Dermis microvascular lymphatic vessel endothelial cell (primary cell): ENCODE measurements around the gene RTN4R. TPM values are rescaled to one million over a fixed set of nuclear protein-coding genes. Genes with fewer than 3 reads are reported as not detected.
"Not testable (repeated sequence)": the region's sequence is repeated elsewhere in the genome, so short reads cannot be mapped to it uniquely, and the experiment has no call there.

Experiments
- DNase-seq, 2 donors: peaks; one replicate each; pipeline versions ENCODE4 v3.0.0 to v3.0.0-alpha.2; 2010; ENCODE audit warnings: low read depth in 2 of 2
- total RNA-seq: library from RNA; depleted of rRNA; stranded (reverse); fragments of >200 nt; gene quantifications from 2 replicates; pipeline ENCODE4 v1.2.1, GENCODE V29; 2014

RTN4R gene
- total RNA-seq, 1 donor from 2014 or later, result 1.2 TPM

DNA sequence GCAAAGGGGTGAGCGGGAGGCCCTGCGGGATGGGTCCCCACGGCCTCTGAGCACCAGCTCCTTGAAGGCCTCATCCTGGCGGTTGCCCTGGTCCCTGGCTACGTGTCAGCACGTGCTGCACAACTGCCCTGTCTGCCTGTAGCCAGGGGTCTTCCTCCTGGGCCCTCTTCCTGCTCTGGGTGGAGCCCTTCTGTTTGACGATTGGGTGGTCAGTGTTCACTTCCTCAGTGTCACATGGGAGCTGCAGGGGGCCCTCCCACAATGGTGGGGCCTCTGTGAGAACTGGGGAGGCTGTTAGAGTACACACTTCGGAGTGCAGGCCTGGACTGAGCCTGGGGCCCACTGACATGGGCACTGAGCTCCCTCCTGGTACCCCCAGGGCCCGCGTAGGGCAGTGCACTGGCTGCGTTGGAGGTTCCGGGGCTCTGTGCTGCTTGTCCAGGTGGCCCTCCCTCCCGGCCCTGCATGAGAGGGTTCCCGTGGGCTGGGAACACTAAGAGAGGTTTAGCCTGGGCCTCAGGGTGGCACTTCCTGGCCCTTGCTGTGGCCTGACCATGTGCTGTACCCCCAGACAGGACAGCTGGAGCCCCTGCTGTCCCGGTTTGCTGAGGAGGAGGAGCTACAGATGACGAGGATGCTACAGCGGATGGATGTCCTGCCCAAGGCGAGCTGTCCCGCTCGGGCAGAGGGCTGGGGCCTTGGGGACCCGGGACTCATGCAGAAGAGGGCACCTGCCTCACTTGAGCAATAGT is 38.0 kb upstream of the RTN4R start:
- DNase-seq, result no peak

DNA sequence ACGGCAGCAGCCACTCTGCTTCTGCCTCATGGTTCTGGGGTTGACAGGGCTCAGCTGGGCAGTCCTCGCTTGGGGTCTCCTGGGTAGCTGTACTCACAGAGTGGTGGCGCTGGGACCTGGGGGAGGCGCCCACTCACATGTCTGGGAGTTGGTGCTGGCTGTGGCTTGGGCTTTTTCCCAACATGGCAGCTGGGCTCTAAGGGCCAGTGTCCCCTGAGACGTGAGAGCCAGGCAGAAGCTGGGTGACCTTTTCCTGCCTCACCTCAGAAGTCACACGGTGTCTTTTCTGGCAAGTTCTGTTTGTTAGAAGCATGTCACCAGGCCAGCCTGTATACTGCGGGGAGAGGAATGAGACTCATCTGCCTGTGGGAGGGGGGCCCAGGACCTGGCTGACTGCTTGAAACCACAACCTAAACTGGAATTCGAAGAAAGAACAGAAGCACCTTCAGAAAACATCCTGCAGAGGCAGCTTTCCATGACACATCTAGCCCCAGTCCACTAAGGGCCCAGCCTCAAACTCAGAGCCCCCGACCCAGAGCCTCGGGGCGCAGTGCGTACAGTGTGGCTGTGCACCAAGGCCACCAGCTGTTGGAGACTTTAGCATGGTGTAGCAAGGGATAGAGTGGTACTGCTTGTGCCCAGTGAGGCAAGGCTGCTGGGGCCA is 37.2 kb upstream of the RTN4R start:
- not testable (repeated sequence) for DNase-seq

DNA sequence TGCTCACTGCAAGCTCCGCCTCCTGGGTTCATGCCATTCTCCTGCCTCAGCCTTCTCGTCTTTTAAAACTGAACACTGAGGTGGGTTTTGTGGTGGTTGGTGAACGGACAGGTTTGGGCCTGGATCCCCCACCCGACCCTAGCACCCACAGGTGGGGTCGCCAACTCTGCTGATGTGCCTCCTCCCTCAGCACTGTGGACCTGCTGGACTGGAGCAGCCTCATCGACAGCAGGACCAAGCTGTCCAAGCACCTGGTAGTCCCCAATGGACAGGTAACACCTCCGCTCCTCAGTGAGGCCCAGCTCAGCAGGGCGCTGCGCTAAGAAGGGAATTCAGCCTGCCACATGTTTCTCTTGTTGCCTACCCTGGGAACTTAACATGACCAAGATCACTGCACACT is 36.5 kb upstream of the RTN4R start:
- no peak for DNase-seq

DNA sequence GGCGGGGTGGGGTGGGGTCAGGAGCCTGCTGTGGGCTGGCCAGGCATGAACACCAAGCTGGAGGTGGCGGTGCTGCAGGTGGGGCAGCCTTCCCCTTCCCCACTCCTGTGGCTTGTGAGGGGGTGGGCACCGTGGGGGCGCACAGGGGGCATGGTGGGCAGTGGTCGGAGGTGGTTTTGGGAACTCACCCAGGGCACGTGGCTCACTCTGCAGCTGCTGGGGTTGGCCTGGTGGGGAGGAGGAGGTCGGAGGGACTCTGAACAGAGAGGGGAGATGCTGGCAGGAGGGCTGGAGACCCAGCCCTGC is 35.1 kb upstream of the RTN4R start:
- DNase-seq, result not testable (repeated sequence)

DNA sequence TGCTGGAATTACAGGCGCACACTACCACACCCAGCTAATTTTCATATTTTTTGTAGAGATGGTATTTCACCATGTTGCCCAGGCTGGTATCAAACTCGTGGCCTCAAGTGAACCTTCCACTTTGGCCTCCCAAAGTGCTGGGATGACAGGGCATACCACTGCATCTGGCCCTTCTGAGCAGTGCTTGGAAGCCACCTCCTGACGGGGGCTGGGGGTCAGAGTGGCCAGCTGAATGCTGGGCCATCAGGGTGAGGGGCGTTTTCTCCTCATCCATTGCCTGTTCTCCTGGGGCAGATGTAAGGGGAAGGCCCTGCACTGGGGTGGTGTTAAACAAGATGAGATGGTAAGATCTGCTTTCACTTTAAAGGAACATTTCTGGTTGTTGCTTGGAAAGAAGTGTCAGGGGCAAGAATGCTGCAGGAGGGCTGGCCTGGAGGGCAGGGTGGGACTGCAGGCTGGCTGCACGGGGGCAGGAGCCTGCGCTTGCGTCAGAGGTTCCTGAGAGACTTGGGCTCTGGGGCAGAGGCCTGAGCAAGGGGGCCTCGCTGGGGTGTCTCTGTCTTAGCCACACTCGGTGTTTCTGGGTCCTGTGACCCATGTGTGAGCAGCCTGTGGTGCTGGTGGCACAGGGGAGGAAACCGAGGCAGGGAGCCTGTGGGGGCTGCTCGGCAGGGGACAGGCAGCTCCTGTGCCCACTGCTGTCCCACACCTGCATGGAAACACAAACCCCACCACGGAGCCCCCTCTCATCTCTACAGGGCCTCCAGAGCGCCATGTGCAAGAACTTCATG is 34.5 kb upstream of the RTN4R start:
- no peak for DNase-seq

DNA sequence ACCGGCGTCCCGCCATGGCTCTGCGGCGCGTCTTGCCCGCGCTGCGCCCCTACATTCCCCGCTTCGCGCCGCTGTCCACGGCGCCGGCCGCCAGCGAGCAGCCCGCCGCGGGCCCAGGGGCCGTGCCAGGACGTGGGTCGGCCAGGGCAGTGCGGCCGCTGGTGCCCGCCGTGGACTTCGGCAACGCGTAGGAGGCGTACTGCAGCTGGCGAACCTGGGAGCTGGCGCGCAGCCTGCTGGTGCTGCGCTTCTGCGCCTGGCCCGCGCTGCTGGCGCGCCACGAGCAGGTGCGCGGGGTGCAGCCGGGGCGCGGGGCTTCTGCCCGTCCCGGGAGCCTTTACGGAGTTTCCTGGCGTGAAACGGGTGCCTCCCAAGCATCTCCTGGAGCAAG is 31.6 kb upstream of the RTN4R start:
- DNase-seq, result peak in 1 of 2 donors; percentile 58

DNA sequence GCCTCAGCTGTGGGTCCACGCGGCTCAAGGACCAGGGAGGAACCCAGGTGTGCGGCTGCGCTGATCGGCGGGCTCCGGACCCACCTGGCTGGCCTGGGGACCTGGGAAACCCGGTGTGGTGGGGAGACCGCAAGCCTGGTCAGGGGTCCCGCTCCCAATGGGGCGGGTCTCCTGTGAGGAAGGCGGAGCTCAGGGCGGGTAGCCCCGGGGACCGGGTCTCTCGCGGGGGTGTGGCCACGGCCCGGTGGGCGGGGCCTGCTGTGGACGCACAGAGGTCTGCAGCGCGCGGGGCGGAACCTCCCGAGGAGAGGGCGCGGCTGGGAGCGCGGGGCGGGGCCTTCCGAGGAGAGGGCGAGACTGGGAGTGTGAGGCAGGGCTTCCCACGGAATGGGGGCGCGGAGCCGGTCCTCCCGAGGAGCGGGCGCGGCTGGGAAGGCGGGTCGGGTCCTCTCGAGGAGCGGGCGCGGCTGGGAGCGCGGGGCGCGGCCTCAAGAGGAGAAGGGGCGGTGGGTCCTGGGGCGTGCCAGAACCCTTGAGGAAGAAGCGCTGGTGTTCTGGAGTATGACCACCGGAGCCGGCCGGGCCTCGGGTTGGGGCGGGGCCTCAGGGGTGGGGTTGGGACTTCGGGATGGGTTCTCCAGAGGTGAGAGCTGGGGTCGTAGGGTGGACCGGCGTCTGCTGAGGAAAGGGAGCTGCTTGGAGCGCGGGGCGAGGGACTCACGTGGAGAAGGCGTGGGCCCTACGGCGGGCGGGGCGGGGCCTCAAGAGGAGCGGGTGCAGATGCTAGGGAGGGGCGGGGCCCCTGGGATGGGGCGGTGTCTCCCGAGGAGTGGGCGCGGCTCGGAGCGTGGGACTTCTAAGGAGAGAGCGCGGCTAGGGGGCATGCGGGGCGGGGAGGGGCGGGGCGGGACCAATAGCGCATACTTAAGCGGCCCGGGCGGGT is 31.0 kb upstream of the RTN4R start:
- peak in 1 of 2 donors; percentile 74 for DNase-seq

DNA sequence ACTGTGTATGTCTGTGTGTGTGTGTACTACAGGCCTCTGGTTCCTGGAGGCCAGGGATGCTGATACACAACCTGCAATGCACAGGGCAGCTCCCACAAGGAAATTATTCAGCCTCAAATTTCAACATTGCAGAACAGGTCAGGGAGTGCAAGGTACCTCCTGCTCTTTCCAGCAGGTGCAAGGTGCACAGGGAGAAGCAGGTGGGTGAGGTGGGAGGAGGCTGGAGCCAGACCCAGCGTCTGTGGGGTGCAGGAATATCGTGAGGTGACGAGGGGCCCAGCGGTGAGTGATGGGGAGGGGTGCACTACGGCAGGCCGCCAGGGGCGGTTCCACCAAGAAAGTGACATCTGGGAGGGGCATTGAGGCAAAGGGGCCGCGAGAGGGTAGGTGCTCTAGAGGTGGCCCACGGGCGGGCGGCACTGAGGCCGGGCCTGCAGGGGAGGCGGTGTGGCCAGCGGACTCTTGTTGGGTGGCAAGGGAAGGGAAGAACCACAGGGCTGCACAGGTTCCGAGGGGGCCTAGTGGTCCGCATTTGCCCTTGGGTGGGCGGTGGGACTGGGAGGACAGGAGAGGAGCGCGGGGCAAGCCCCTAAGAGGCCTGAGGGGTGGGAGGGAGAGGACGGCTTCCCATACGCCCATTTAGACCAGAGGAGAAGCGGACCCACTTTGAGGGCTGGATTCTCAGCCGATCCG is 30.1 kb upstream of the RTN4R start:
- DNase-seq, result no peak

DNA sequence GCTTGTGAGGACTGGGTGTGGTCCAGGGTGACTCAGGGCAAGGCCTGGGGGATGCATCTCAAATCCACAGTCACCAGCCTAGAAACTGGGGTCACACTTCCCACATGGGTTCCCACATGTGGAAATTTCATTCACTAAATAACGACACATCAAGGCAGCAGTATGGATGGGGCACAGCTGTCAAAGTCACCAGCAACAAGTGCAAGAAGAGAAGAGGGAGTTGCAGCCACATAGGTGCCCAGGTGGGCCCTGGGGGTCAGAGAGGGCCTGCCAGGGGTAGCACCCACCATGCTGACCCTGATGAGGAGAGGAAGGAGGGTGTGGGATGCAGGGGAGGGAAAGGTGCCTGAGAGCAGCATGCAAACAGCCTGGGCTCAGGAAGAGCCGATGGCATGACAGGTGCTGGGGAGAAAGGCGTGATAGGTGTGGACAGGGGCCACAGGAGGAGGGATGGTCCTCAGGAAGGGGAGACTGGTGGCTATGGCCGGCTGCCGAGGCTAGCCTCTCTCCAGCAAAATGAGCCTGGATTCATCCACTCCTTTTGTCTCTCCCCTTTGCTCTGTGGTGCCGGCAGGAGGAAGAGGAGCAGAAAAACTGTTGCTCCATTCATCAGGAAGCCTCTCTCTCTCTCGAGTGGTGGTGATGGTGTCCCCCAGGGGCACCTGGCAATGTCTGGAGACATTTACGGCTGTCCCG is 29.4 kb upstream of the RTN4R start:
- no peak for DNase-seq

DNA sequence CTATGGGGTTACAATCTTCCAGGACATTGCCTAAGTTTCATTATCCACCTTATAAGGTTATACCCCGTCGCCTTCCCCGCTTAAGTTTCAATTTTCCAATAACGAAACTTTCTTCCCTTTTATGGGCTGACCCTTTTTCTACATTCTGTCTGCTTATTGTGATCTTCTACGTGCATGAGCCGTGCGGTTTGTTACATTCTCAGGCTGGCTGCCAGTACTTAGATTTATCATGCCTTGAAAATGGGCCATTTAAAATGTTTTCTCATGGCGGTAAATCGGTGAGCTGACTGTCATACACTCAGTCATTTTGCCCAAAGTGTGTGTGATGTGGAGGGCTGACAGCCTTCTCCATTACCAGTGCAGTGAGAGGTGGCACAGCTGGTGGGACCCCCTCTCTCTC is 28.5 kb upstream of the RTN4R start:
- DNase-seq, result no peak

DNA sequence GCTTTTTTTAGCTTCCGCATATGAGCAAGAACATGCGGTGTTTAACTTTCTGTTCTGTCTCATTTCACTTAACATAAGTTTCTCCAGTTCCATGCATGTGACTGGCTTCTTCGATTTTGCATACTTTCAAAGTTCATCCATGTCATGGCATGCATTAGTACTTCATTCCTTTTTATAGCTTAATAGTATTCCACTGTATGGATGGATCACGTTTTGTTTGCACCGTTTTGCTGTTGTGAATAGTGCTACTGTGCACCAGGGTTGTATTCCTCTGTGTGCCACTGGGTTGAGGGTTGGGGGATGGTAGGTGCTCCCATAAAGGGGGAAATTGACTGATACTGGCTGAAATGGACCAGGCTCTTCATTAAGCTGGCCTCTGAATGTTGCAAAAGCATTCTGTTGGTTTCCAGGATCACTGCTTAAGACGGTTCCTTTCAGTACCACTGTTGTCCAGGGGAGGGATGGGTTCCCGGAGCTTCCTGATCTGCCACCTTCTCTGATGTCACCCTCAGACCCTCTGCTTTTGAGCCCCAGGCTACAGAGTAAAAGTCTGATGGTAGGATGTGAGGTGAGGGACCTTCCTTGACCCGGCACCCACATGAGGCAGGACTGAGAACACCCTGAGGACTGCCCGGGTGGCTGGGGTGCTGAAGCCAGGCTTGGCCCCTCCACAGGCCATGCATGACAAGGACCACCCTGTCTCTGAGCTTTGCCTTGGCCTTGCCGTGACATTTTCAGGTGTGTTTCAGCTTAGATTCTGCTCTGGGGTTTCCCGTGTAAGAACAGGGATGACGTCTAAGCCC is 27.3 kb upstream of the RTN4R start:
- DNase-seq, result no peak

DNA sequence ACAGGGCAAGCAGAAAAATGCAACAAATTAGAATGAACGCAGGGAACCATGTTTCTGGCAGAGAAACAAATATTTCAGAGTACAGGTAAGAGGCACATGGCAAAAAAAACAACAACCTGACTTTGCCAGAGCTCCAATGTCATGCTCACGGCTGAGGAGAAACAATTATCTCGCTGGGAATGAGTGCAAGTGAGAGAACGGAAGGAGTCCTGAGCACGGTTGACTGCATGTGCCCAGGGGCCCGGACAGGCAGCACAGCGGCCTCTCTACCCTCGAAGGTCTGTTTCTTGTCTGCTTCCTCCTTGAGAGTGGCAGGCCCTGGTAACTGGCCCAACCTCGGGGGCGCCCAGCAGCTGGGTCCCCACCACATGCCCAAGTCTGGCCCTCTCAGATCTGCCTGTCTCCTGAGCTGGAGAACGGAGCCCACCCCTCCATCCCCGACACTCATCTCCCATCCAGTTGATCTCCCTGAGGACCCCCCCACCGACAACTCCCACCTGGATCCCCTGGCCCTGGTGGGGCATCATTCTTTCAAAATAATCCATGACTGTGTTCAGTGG is 24.6 kb upstream of the RTN4R start:
- DNase-seq, result no peak

DNA sequence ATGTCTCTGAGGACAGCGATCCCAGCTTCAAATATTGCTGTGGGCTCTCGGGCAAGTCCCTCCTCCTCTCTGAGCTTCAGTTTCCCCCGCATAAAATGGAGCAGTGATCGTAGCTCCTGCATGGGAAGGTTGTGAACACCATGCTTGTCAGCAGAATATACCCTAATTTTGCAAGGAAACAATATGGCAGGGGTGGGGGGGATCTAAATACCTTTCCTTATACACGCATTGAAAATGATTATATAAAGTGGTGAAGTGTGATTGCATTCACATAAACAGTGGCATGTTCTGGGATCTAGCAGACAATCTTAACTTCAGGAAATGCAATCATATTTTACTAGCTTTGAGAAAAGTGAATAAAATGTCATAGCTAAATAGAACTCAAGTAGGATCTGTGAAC is 24.0 kb upstream of the RTN4R start:
- DNase-seq, result no peak

DNA sequence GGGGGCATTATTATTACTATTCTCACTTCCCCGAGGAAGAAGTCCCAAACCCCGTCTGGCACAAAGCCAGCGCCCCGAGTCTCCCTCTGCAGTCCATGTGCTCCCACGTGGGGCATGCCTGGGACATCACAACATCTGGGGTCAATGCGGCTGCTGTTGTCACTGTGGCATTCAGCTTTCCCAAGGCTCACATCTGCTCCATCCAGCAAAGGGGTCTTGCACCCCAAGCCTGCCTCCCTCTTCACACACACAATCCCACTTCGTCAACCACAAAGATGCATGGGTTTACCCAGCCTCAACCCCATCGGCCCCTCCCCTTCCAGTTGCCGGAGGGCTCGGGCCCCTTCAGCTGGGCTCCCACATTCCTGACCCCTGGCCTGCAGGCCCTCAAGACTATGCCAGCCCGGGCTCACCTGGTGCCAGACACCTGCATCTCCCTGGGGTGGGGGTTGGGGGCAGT is 23.5 kb upstream of the RTN4R start:
- no peak for DNase-seq

DNA sequence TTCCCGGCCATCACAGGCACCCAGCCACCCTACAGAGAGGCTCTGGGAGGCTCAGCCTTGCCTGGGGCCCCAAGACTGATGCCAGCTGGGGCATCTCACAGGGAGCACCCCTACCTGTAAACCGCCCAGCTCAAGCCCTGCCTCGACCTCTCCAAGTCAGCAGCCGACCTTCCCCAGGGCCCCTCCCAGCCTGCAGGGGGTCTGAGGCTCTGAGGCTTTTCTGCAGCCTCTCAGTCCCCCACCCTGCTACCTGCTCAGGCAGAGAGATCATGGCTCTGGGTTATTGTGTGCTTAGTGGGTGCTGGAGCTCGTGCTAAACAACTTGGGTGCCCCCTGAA is 23.1 kb upstream of the RTN4R start:
- DNase-seq, result no peak

DNA sequence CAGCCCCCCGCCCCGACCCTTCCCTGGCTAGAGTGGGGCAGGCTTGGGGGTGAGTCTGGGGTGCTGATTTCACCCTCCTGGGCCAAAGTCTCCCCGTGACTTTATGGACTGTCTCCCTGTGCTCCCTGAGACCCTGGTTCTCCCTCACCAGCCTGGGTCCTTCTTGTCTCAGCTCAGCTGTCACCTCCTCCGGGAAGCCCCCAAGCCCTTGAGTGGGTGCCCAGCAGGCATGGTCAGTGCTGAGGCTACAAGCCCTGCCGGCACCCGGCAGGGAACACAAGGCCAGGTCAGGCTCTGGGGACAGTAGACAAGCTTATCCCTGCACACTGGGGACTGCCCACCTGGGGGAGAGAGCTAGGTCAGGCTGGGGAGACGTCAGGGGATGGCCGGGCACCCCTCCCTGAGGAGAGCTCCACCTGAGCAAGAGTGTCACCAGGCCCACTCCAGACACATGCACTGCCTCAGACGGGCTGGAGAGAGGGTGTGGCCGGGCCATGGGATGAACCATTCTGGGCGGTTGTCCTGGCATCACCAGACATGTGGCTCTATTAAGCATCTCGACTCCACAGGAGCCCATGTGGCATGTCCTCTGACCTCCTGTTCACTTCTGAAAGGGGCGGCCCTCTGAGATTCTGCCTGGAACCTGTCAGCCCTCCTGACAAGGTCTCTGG is 22.6 kb upstream of the RTN4R start:
- no peak for DNase-seq

DNA sequence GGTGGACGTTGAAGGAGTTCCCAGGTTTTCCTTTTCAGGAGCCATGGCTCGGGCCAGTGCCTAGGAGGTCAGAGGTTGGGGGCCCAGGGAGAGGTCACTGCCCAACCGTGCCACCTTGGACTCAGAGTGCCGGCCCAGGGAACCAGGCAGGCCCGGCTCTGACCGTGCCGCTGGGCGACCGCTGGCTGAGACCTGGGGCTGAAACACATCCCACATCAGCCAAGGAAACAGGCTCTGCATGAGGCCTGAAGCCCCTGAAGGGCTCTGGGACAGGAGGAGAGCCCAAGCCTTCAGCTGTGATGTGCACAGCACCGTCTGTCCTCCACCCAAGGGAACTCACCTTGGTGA is 21.9 kb upstream of the RTN4R start:
- DNase-seq, result no peak

DNA sequence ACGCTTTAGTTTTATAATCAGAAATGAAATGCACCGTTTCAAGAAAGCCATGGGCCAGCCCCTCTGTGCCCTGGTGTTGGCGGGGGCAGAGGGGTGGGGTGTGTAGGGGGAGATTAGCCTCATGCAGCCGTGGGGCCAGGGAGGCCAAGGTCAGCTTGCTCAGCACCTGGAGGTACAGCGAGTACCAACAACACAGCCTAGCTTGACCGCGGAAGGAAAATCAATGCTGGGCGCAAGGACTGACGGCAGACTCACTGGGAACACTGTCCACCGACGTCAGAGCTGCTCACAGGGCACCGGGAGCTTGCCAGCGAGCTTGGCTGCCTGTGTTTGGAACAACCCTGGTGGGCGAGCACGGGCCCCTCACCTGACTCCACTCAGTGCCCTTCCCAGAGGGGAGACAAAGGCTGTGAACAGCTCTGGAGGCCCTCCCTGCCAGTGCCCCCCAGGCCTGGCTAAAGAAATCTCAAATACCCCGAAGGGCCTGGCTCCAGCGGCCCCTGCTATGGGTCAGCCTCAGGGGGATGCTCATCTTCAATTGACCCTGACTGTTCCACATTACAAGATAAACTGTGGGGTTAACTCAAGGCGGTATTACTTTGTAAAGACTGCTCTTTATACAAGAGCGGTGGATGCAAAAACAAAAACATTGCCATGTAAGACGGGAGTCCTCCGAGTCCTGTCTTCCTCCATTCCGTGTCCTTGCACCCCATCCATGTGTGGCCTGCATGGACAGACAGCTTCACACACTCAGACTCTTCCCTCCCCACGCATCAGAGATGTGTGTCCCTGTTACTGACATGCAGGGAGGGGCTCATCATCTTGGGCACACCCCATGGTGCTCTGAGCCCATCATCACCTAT is 21.3 kb upstream of the RTN4R start:
- not testable (repeated sequence) for DNase-seq
